Measurements from ENCODE around the gene NOX1.

Gene NOX1

GRCh38 chrX:100868273-100868672, 5.9 kb downstream of the NOX1 start:
- no peak overlapping the region for H3K27ac ChIP-seq (ENCODE audit: low read depth, low read length)
- no peaks in the 10 kb centered on the region for H3K4me1 ChIP-seq (ENCODE audit: insufficient read depth, low read length)
- no peaks in the 10 kb centered on the region for H3K9me3 ChIP-seq (ENCODE audit: insufficient read depth, low read depth, low read length)
- WGBS = 85% methylated on average over 2 of the region's 2 CpGs
- H3K27me3 ChIP-seq (ENCODE audit: insufficient read depth, low read length) = no peaks in the 10 kb centered on the region
- no peaks in the 10 kb centered on the region for H3K36me3 ChIP-seq (ENCODE audit: insufficient read depth, low read length)
- H3K9ac ChIP-seq (ENCODE audit: low read depth, low read length) = no peak overlapping the region
- no peak overlapping the region for H3K4me3 ChIP-seq (ENCODE audit: low read length)

- no peaks in the 10 kb centered on the region for H3K27me3 ChIP-seq (ENCODE audit: insufficient read depth, low read length)
- 100% methylated on average over 1 of the region's 2 CpGs for WGBS
- H3K4me3 ChIP-seq (ENCODE audit: low read length) = no peak overlapping the region
- H3K9me3 ChIP-seq (ENCODE audit: insufficient read depth, low read depth, low read length) = no peaks in the 10 kb centered on the region
- H3K36me3 ChIP-seq (ENCODE audit: insufficient read depth, low read length) = no peaks in the 10 kb centered on the region
- no peak overlapping the region for H3K27ac ChIP-seq (ENCODE audit: low read depth, low read length)
- no peak overlapping the region for H3K9ac ChIP-seq (ENCODE audit: low read depth, low read length)
- no peaks in the 10 kb centered on the region for H3K4me1 ChIP-seq (ENCODE audit: insufficient read depth, low read length)
Measured at GRCh38 chrX:100864657-100865391, 9.3 kb downstream of the NOX1 start.

GRCh38 chrX:100863326-100863864, 10.8 kb downstream of the NOX1 start:
- H3K9ac ChIP-seq (ENCODE audit: low read depth, low read length) = no peak overlapping the region
- 76% methylated on average over 5 of the region's 6 CpGs for WGBS
- no peak overlapping the region for H3K27ac ChIP-seq (ENCODE audit: low read depth, low read length)
- H3K9me3 ChIP-seq (ENCODE audit: insufficient read depth, low read depth, low read length) = no peaks in the 10 kb centered on the region
- no peaks in the 10 kb centered on the region for H3K27me3 ChIP-seq (ENCODE audit: insufficient read depth, low read length)
- H3K4me3 ChIP-seq (ENCODE audit: low read length) = no peak overlapping the region
- no peaks in the 10 kb centered on the region for H3K36me3 ChIP-seq (ENCODE audit: insufficient read depth, low read length)
- H3K4me1 ChIP-seq (ENCODE audit: insufficient read depth, low read length) = no peaks in the 10 kb centered on the region

- Histone ChIP-seq H3K36me3 (ENCODE audit: insufficient read depth, low read length) (no peaks in the 10 kb centered on the region), H3K4me3 (ENCODE audit: low read length) (no peak overlapping the region), H3K27me3 (ENCODE audit: insufficient read depth, low read length) (no peaks in the 10 kb centered on the region), H3K9me3 (ENCODE audit: insufficient read depth, low read depth, low read length) (no peaks in the 10 kb centered on the region), H3K4me1 (ENCODE audit: insufficient read depth, low read length) (no peaks in the 10 kb centered on the region), H3K9ac (ENCODE audit: low read depth, low read length) (no peak overlapping the region), H3K27ac (ENCODE audit: low read depth, low read length) (no peak overlapping the region)
- 50% methylated on average over 1 of the region's 2 CpGs for WGBS
Measured at GRCh38 chrX:100852810-100853209, 21.3 kb downstream of the NOX1 start.

- H3K4me3 ChIP-seq (ENCODE audit: low read length) = no peak overlapping the region
Measured at GRCh38 chrX:100850317-100850716, 23.8 kb downstream of the NOX1 start.

GRCh38 chrX:100831219-100831946, 42.8 kb downstream of the NOX1 start:
- Histone ChIP-seq H3K27me3 (ENCODE audit: insufficient read depth, low read length) (no peaks in the 10 kb centered on the region), H3K36me3 (ENCODE audit: insufficient read depth, low read length) (peaks cover 92% of the 10 kb centered on the region)
- WGBS = 95% methylated on average over 9 of the region's 9 CpGs

More at GRCh38 chrX:100850317-100850716, 23.8 kb downstream of the NOX1 start:
- H3K27ac ChIP-seq (ENCODE audit: low read depth, low read length) = no peak overlapping the region
- WGBS = 86% methylated on average over 4 of the region's 4 CpGs
- no peaks in the 10 kb centered on the region for H3K27me3 ChIP-seq (ENCODE audit: insufficient read depth, low read length)
- no peak overlapping the region for H3K9ac ChIP-seq (ENCODE audit: low read depth, low read length)
- H3K36me3 ChIP-seq (ENCODE audit: insufficient read depth, low read length) = no peaks in the 10 kb centered on the region
- no peaks in the 10 kb centered on the region for H3K9me3 ChIP-seq (ENCODE audit: insufficient read depth, low read depth, low read length)
- H3K4me1 ChIP-seq (ENCODE audit: insufficient read depth, low read length) = no peaks in the 10 kb centered on the region

GRCh38 chrX:100830547-100830946, 43.6 kb downstream of the NOX1 start:
- 97% methylated on average over 8 of the region's 9 CpGs for WGBS
- Histone ChIP-seq H3K36me3 (ENCODE audit: insufficient read depth, low read length) (peaks cover 94% of the 10 kb centered on the region), H3K9me3 (ENCODE audit: insufficient read depth, low read depth, low read length) (no peaks in the 10 kb centered on the region), H3K4me3 (ENCODE audit: low read length) (no peak overlapping the region), H3K27me3 (ENCODE audit: insufficient read depth, low read length) (no peaks in the 10 kb centered on the region), H3K9ac (ENCODE audit: low read depth, low read length) (no peak overlapping the region), H3K27ac (ENCODE audit: low read depth, low read length) (no peak overlapping the region), H3K4me1 (ENCODE audit: insufficient read depth, low read length) (no peaks in the 10 kb centered on the region)

More at GRCh38 chrX:100831219-100831946, 42.8 kb downstream of the NOX1 start:
- H3K9me3 ChIP-seq (ENCODE audit: insufficient read depth, low read depth, low read length) = no peaks in the 10 kb centered on the region
- H3K4me3 ChIP-seq (ENCODE audit: low read length) = no peak overlapping the region
- no peak overlapping the region for H3K27ac ChIP-seq (ENCODE audit: low read depth, low read length)
- H3K4me1 ChIP-seq (ENCODE audit: insufficient read depth, low read length) = no peaks in the 10 kb centered on the region
- no peak overlapping the region for H3K9ac ChIP-seq (ENCODE audit: low read depth, low read length)

GRCh38 chrX:100830143-100830542, 44.0 kb downstream of the NOX1 start:
- H3K27ac ChIP-seq (ENCODE audit: low read depth, low read length) = no peak overlapping the region
- H3K9me3 ChIP-seq (ENCODE audit: insufficient read depth, low read depth, low read length) = no peaks in the 10 kb centered on the region
- no peak overlapping the region for H3K9ac ChIP-seq (ENCODE audit: low read depth, low read length)
- no peak overlapping the region for H3K4me3 ChIP-seq (ENCODE audit: low read length)
- H3K4me1 ChIP-seq (ENCODE audit: insufficient read depth, low read length) = no peaks in the 10 kb centered on the region
- no peaks in the 10 kb centered on the region for H3K27me3 ChIP-seq (ENCODE audit: insufficient read depth, low read length)
- H3K36me3 ChIP-seq (ENCODE audit: insufficient read depth, low read length) = peaks cover 94% of the 10 kb centered on the region
- 97% methylated on average over 5 of the region's 5 CpGs for WGBS

- H3K9ac ChIP-seq (ENCODE audit: low read depth, low read length) = no peak overlapping the region
- 92% methylated on average over 1 of the region's 2 CpGs for WGBS
- H3K4me3 ChIP-seq (ENCODE audit: low read length) = no peak overlapping the region
- H3K36me3 ChIP-seq (ENCODE audit: insufficient read depth, low read length) = peaks cover 95% of the 10 kb centered on the region
- no peaks in the 10 kb centered on the region for H3K4me1 ChIP-seq (ENCODE audit: insufficient read depth, low read length)
- no peaks in the 10 kb centered on the region for H3K9me3 ChIP-seq (ENCODE audit: insufficient read depth, low read depth, low read length)
- no peaks in the 10 kb centered on the region for H3K27me3 ChIP-seq (ENCODE audit: insufficient read depth, low read length)
- H3K27ac ChIP-seq (ENCODE audit: low read depth, low read length) = no peak overlapping the region
Measured at GRCh38 chrX:100829730-100830129, 44.4 kb downstream of the NOX1 start.

GRCh38 chrX:100819837-100820666, 54.1 kb downstream of the NOX1 start, which contains the start of gene CSTF2:
Gene CSTF2, plus strand, starts transcription at chrX:100820391. Its CDS starts 26 bp downstream, at chrX:100820417.
- Histone ChIP-seq H3K4me3 (ENCODE audit: low read length) (peak within 1 kb of the TSS; percentile 81), H3K4me1 (ENCODE audit: insufficient read depth, low read length) (no peaks in the 10 kb centered on the region), H3K27me3 (ENCODE audit: insufficient read depth, low read length) (no peaks in the 10 kb centered on the region), H3K36me3 (ENCODE audit: insufficient read depth, low read length) (peaks cover 31% of the 10 kb centered on the region), H3K27ac (ENCODE audit: low read depth, low read length) (no peak within 1 kb of the TSS), H3K9ac (ENCODE audit: low read depth, low read length) (peak within 1 kb of the TSS; percentile 74), H3K9me3 (ENCODE audit: insufficient read depth, low read depth, low read length) (no peaks in the 10 kb centered on the region)
- 1% methylated on average over 49 of the region's 49 CpGs for WGBS

- Histone ChIP-seq H3K27me3 (ENCODE audit: insufficient read depth, low read length) (no peaks in the 10 kb centered on the region), H3K4me1 (ENCODE audit: insufficient read depth, low read length) (no peaks in the 10 kb centered on the region), H3K27ac (ENCODE audit: low read depth, low read length) (no peak overlapping the region), H3K9ac (ENCODE audit: low read depth, low read length) (peak overlapping the region; percentile 57), H3K4me3 (ENCODE audit: low read length) (peak overlapping the region; percentile 81), H3K36me3 (ENCODE audit: insufficient read depth, low read length) (peaks cover 26% of the 10 kb centered on the region), H3K9me3 (ENCODE audit: insufficient read depth, low read depth, low read length) (no peaks in the 10 kb centered on the region)
- WGBS = 44% methylated on average over 15 of the region's 15 CpGs
Measured at GRCh38 chrX:100819534-100819836, 54.7 kb downstream of the NOX1 start.

Measured in HUES64 (cell line).